Uterus (tissue), 4 donors: ENCODE measurements around the gene MAGEL2. TPM values are rescaled to one million over a fixed set of nuclear protein-coding genes. Genes with fewer than 3 reads are reported as not detected.
A peak's percentile ranks its signal among the peaks of the same experiment; 100 is the strongest.

Experiments used
- DNase-seq, 2 donors: peaks; one replicate each; pipeline ENCODE4 v3.0.0-alpha.2; 2019 to 2020
- H3K27ac ChIP-seq, 2 donors: fragments of 200-600 bp; sonication (generic); 1 replicate in 1 of 2; 2 replicates in 1 of 2; pipeline ENCODE4 v1.5.1; 2016 to 2018
- H3K27me3 ChIP-seq, 2 donors: fragments of 200-600 bp; sonication (generic); one replicate each; pipeline ENCODE4 v1.5.1; 2018 to 2019; ENCODE audit warnings: control low read depth in 1 of 2
- H3K36me3 ChIP-seq, 2 donors: fragments of 200-600 bp; sonication (generic); one replicate each; pipeline ENCODE4 v1.5.1; 2019; ENCODE audit warnings: control low read depth in 1 of 2
- H3K4me1 ChIP-seq, 2 donors: fragments of 200-600 bp; sonication (generic); one replicate each; pipeline ENCODE4 v1.5.1; 2018 to 2019; ENCODE audit warnings: control low read depth in 1 of 2
- H3K4me3 ChIP-seq, 2 donors: fragments of 200-600 bp; sonication (generic); 1 replicate in 1 of 2; 2 replicates in 1 of 2; pipeline ENCODE4 v1.5.1; 2018 to 2019; ENCODE audit warnings: mild to moderate bottlenecking in 1 of 2
- H3K9me3 ChIP-seq, 2 donors: fragments of 200-600 bp; sonication (generic); one replicate each; pipeline ENCODE4 v1.5.1; 2019; ENCODE audit warnings: control low read depth in 1 of 2
- POLR2A ChIP-seq, 2 donors: fragments of 450-650 bp; IDR thresholded peaks; one replicate each; pipeline ENCODE4 v1.6.1; 2016; ENCODE audit warnings: antibody characterized with exemption in 2 of 2, mild to moderate bottlenecking in 1 of 2, moderate library complexity in 1 of 2
- intact Hi-C: fragments of 100-400 bp; cut with DNase I; formaldehyde crosslinking; loops from one replicate; pipeline ENCODE4 v1.15.1; 2023; ENCODE audit warnings: low total_unique reads
- total RNA-seq, 4 donors: library from RNA; depleted of rRNA in 3 of 4; stranded (reverse); fragments of >200 nt in 3 of 4; gene quantifications; one replicate each; pipeline versions ENCODE4 v1.1.0 to v1.2.4, GENCODE V29; 2014 to 2023
- TF ChIP-seq, protein P1 (sequence below), 4 experiments: fragments of 200-600 bp in 2 of 4; fragments of 450-650 bp in 2 of 4; sonication (generic) in 2 of 4; IDR thresholded peaks; one replicate each; pipeline ENCODE4 v1.5.1; 2016 to 2019; ENCODE audit warnings: antibody characterized with exemption in 4 of 4, mild to moderate bottlenecking in 2 of 4, moderate library complexity in 1 of 4
- donor health status: DM: yes; HTN: yes; CAD: no.

MAGEL2 gene
- total RNA-seq, 4 donors from 2014 or later: 0.29 to 6.6 (median 3.2) TPM; not detected in 1

DNA sequence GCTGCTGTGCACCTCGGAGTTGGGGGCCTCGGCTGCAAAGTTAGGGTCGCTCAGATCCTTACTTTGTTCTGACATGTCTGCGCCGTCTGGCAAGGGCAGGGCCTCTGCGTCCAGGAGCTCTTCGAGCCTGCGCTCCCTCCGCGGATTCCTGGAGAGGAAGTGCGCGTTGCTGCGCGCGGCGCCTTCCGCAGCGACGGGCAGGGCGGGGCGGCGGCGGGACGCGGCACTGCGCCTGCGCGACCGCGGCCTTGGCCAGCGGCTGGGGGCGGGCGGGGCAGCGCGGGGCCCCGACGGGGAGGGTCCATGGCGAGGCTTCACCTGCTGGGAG is 39.4 kb upstream of the MAGEL2 start, which contains the start of gene NDN:
NDN (minus strand) TSS at position 163 of the 328 bp plus-strand sequence; CDS start at position 75, 88 bp downstream.
- peak; percentile 34 to 64 for DNase-seq
- peak within 1 kb of the TSS; percentile 28 to 60 for H3K4me3 ChIP-seq
- intact Hi-C loops: no loop called here
- H3K36me3 ChIP-seq: no peaks in the 10 kb centered on the region
- H3K4me1 ChIP-seq: no peaks in the 10 kb centered on the region
- no peaks in the 10 kb centered on the region for H3K9me3 ChIP-seq
- TF ChIP-seq, protein P1, sequence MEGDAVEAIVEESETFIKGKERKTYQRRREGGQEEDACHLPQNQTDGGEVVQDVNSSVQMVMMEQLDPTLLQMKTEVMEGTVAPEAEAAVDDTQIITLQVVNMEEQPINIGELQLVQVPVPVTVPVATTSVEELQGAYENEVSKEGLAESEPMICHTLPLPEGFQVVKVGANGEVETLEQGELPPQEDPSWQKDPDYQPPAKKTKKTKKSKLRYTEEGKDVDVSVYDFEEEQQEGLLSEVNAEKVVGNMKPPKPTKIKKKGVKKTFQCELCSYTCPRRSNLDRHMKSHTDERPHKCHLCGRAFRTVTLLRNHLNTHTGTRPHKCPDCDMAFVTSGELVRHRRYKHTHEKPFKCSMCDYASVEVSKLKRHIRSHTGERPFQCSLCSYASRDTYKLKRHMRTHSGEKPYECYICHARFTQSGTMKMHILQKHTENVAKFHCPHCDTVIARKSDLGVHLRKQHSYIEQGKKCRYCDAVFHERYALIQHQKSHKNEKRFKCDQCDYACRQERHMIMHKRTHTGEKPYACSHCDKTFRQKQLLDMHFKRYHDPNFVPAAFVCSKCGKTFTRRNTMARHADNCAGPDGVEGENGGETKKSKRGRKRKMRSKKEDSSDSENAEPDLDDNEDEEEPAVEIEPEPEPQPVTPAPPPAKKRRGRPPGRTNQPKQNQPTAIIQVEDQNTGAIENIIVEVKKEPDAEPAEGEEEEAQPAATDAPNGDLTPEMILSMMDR (IDR thresholded peaks at IDR 0.05): no peak
- peak in 1 of 2 donors; percentile 31 for TF ChIP-seq POLR2A (IDR thresholded peaks at IDR 0.05)
- H3K27me3 ChIP-seq: no peaks in the 10 kb centered on the region
- H3K27ac ChIP-seq: peak within 1 kb of the TSS in 1 of 2 donors; percentile 57

DNA sequence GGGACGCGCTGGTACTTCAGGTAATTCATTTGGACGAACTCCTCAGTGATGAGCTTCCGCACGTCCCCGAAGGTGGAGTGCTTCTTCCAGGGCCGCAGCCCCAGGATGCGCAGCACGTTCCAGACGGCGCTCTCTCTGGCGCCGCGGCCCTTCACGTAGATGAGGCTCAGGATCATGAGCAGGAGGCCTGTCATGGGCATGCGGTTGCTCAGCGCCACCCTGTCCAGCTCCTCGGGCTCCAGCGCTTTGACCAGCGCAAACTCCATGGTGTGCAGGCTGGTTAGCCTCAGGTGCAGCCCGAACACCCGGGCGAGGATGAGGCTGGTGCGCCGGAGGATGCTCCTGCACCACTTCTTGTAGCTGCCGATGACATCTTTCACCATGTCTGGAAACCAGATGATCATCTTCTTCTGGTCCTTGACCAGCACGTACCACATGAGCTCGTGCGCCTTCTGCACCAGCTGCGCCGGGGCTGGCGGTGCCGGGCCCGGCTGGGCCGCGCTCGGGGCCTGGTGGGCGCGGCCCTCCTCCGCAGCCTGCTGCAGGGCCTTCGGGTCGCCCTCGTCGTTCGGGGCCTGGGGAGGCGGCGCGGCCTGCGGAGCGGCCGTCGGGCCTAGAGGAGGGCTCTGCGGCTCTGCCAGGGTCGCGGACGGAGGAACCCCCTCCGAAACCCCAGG is 38.9 kb upstream of the MAGEL2 start:
- Histone ChIP-seq H3K9me3 (no peaks in the 10 kb centered on the region), H3K27me3 (no peaks in the 10 kb centered on the region), H3K4me1 (no peaks in the 10 kb centered on the region), H3K4me3 (peak overlapping the region; percentile 28 to 60), H3K27ac (peak overlapping the region in 1 of 2 donors; percentile 57), H3K36me3 (no peaks in the 10 kb centered on the region)
- intact Hi-C loops: no loop called here
- TF ChIP-seq, protein P1 (IDR thresholded peaks at IDR 0.05): no peak
- TF ChIP-seq POLR2A (IDR thresholded peaks at IDR 0.05): no peak
- DNase-seq: no peak

DNA sequence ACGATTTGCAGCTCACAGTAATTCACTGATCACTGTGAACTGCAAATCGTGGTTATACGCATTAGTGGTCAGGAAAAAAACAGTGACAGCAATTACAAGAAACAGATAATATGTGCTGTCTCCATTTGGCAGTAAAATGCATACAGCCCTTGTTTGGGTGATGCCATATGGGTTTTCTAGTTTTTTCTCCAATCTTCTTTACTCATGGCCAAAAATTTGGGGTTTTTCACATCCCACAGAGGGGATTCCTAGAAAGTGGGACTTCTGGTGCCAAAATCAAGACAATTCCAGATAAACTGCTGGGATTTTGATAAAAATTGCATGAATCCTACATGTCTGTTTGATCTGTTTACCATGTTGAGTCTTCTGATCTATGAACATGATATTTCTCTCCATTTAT is 23.8 kb upstream of the MAGEL2 start:
- Histone ChIP-seq H3K9me3 (no peaks in the 10 kb centered on the region), H3K4me1 (no peaks in the 10 kb centered on the region), H3K36me3 (no peaks in the 10 kb centered on the region), H3K27me3 (no peaks in the 10 kb centered on the region), H3K27ac (no peak overlapping the region), H3K4me3 (no peak overlapping the region)
- DNase-seq: no peak
- intact Hi-C loops: no loop called here
- no peak for TF ChIP-seq POLR2A (IDR thresholded peaks at IDR 0.05)
- TF ChIP-seq, protein P1 (IDR thresholded peaks at IDR 0.05): no peak

DNA sequence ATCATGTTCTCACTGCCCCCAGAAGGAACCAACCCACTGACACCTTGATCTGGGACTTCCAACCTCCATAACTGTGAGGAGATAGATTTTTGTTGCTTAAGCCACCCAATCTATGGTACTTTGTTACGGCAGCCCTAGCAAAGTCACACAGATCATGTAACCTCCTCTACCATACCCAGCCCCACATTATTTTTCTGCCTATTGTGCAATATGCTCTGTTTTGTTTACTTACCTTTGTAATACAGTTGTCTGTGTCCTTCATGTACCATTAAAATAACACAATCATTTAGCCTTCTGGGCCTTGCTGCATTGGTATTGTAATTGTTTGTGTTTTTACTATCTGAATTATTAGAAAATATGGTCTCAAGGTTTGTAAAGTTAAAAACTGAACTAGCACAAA is 23.3 kb upstream of the MAGEL2 start:
- Histone ChIP-seq H3K9me3 (no peaks in the 10 kb centered on the region), H3K4me1 (no peaks in the 10 kb centered on the region), H3K4me3 (no peak overlapping the region), H3K27ac (no peak overlapping the region), H3K27me3 (no peaks in the 10 kb centered on the region), H3K36me3 (no peaks in the 10 kb centered on the region)
- TF ChIP-seq POLR2A (IDR thresholded peaks at IDR 0.05): no peak
- TF ChIP-seq, protein P1 (IDR thresholded peaks at IDR 0.05): no peak
- intact Hi-C loops: no loop called here
- DNase-seq: no peak

DNA sequence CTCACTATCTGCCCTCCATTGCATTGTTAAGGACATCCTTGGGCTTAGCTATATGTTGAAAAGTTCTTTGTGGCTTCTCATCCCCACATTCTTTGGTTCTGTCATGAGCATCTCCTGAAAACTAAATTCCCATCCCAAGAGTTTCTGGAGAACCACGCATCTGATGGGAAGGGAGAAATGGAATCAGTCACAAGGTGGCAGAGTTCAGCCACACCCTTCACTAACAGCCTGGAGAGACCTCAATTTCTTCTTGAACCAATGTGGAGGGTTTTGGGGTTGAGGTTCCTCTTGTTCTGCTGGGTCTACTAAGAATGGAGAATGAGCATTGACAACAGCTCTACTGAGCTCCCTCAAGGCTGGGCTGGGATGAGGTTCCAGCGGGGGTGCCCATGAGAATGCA is 15.6 kb upstream of the MAGEL2 start:
- Histone ChIP-seq H3K4me1 (no peaks in the 10 kb centered on the region), H3K27me3 (no peaks in the 10 kb centered on the region), H3K4me3 (no peak overlapping the region), H3K36me3 (no peaks in the 10 kb centered on the region), H3K9me3 (no peaks in the 10 kb centered on the region), H3K27ac (no peak overlapping the region)
- TF ChIP-seq, protein P1 (IDR thresholded peaks at IDR 0.05): no peak
- TF ChIP-seq POLR2A (IDR thresholded peaks at IDR 0.05): no peak
- no peak for DNase-seq
- intact Hi-C loops: no loop called here
